ENCODE measurements around the gene MTARC1. TPM values are rescaled to one million over a fixed set of nuclear protein-coding genes. Genes with fewer than 3 reads are reported as not detected.

Gene MTARC1
- total RNA-seq, 1 experiment from 2014 or later = 72.5 TPM

DNA sequence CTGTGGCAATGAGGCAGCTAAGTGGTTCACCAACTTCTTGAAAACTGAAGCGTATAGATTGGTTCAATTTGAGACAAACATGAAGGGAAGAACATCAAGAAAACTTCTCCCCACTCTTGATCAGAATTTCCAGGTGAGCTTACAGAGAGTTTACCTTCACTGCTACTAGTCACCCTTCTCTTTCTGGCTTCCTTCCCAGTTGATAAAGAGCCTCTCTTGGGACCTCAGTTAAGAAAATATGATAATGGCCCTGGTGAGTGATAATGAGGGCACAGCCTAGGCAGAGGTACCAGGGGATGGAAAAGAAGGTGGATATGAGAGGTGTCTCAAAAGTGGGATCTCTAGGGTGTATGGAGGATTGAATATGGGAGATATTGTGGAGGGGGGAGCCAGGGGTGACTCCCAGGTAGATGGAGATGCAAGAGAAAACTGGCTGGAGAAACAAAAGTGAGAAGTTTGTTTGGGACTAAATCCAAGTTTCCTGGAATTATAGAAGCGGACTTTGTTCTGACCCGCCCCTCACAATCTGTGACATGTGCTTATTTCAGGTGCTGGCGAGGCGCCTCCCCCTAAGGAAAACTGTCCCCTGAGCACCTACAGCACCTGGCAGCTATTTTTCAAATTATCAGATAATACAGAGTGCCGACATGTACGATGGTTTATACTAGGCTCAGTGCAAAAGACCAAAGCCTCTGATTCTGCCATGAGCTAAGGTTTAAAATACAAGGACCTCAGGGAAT is 24.9 kb upstream of the MTARC1 start:
- Histone ChIP-seq H3K27ac (no peak overlapping the region), H4K20me1 (ENCODE audit: insufficient read depth) (no peaks in the 10 kb centered on the region), H3K4me2 (no peak overlapping the region), H3K79me2 (ENCODE audit: low read depth) (no peaks in the 10 kb centered on the region), H3F3A (ENCODE audit: insufficient read depth, low read depth) (no peaks in the 10 kb centered on the region), H3K4me1 (replicated peaks; ENCODE audit: insufficient read depth) (no peaks in the 10 kb centered on the region), H3K4me3 (no peak overlapping the region), H3K27me3 (ENCODE audit: insufficient read depth, low read depth) (no peaks in the 10 kb centered on the region), H2AFZ (no peak overlapping the region), H3K9me3 (ENCODE audit: insufficient read depth, low read depth) (no peaks in the 10 kb centered on the region), H3K9me2 (ENCODE audit: insufficient read depth) (no peaks in the 10 kb centered on the region), H3K36me3 (ENCODE audit: low read depth) (no peaks in the 10 kb centered on the region)
- intact Hi-C loops (cut with micrococcal nuclease; ENCODE audit: unreplicated experiment) = no loop called here
- ChIA-PET POLR2A (ENCODE audit: unreplicated experiment) (no interaction called here), CTCF (no interaction called here)
- DNase-seq = no peak
- TF ChIP-seq, protein P1, sequence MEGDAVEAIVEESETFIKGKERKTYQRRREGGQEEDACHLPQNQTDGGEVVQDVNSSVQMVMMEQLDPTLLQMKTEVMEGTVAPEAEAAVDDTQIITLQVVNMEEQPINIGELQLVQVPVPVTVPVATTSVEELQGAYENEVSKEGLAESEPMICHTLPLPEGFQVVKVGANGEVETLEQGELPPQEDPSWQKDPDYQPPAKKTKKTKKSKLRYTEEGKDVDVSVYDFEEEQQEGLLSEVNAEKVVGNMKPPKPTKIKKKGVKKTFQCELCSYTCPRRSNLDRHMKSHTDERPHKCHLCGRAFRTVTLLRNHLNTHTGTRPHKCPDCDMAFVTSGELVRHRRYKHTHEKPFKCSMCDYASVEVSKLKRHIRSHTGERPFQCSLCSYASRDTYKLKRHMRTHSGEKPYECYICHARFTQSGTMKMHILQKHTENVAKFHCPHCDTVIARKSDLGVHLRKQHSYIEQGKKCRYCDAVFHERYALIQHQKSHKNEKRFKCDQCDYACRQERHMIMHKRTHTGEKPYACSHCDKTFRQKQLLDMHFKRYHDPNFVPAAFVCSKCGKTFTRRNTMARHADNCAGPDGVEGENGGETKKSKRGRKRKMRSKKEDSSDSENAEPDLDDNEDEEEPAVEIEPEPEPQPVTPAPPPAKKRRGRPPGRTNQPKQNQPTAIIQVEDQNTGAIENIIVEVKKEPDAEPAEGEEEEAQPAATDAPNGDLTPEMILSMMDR (conservative IDR thresholded peaks at IDR 0.05) = no peak
- TF ChIP-seq EZH2 (IDR thresholded peaks at IDR 0.05; ENCODE audit: low read depth) = no peak
- no TSS peak for BruUV-seq (replicated peaks)

DNA sequence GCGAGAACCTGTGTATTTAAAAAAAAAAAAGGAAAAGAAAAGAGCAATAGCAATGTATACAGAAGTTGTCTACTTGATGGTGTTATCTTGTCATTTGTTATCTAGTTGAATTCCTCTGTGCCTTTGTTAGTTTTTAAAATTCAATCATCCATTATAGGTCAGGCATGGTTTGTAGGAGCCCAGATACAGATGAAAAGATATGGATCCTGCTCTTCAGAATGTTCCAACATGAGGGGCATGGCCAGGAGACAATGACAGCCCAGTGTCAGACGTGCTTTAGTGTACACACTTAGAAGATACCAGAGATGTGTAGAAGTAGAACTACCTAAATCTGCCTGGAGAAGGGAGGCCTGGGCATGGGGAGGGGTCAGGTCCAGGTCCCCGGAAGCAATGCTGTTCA is 22.0 kb upstream of the MTARC1 start:
- no TSS peak for BruUV-seq (replicated peaks)
- intact Hi-C loops (cut with micrococcal nuclease; ENCODE audit: unreplicated experiment) = no loop called here
- TF ChIP-seq EZH2 (IDR thresholded peaks at IDR 0.05; ENCODE audit: low read depth) = no peak
- TF ChIP-seq, protein P1 (conservative IDR thresholded peaks at IDR 0.05) = no peak
- Histone ChIP-seq H3K4me1 (replicated peaks; ENCODE audit: insufficient read depth) (no peaks in the 10 kb centered on the region), H3K9me2 (ENCODE audit: insufficient read depth) (no peaks in the 10 kb centered on the region), H3F3A (ENCODE audit: insufficient read depth, low read depth) (no peaks in the 10 kb centered on the region), H3K36me3 (ENCODE audit: low read depth) (no peaks in the 10 kb centered on the region), H3K27me3 (ENCODE audit: insufficient read depth, low read depth) (no peaks in the 10 kb centered on the region), H3K4me3 (no peak overlapping the region), H3K4me2 (no peak overlapping the region), H4K20me1 (ENCODE audit: insufficient read depth) (no peaks in the 10 kb centered on the region), H3K27ac (no peak overlapping the region), H2AFZ (no peak overlapping the region), H3K79me2 (ENCODE audit: low read depth) (no peaks in the 10 kb centered on the region), H3K9me3 (ENCODE audit: insufficient read depth, low read depth) (no peaks in the 10 kb centered on the region)
- no peak for DNase-seq
- POLR2A ChIA-PET (ENCODE audit: unreplicated experiment) = no interaction called here
- CTCF ChIA-PET = no interaction called here

DNA sequence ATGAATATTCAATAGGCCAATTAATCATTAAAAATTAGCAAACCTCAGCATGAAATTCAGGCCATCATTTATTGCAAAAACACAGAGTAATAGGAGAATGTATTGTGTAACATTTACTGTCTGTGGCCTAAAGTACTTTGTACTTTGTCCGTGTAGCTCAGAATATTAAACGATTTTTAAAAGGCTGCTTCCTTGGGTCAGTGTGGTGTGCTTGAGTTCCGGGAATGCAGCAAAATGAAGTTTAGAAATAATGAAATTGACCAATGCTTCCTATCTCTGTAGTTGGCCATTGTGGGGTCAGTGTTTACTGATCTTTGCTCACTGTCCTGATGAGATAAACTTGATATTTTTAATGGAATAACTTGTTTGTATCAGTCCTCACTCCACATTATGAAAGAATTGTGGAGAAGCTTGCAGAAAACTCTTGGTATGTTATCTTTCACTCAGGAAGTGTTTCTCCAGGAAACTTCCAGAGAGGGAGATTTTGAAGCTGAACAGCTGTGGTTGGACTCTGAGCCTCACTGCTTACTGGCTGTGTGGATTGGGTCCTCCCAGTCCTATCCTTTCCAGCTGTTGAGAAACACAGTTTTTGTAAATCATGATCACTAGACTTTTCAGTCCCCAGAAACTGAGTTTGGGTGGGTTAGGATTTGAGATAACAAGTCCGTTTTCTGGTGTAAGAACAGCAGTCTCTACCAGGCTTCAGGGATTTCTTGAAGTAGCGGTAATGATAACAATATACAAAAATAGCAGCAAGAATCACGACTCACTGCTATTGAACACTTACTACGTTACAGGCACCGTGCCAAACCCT is 19.2 kb upstream of the MTARC1 start:
- H3K36me3 ChIP-seq (ENCODE audit: low read depth) = no peaks in the 10 kb centered on the region
- CTCF ChIA-PET = no interaction called here
- H3K4me2 ChIP-seq = no peak overlapping the region
- BruUV-seq (replicated peaks) = no TSS peak
- H4K20me1 ChIP-seq (ENCODE audit: insufficient read depth) = no peaks in the 10 kb centered on the region
- no peaks in the 10 kb centered on the region for H3F3A ChIP-seq (ENCODE audit: insufficient read depth, low read depth)
- H3K27ac ChIP-seq = no peak overlapping the region
- H3K79me2 ChIP-seq (ENCODE audit: low read depth) = no peaks in the 10 kb centered on the region
- intact Hi-C loops (cut with micrococcal nuclease; ENCODE audit: unreplicated experiment) = no loop called here
- H2AFZ ChIP-seq = no peak overlapping the region
- TF ChIP-seq, protein P1 (conservative IDR thresholded peaks at IDR 0.05) = no peak
- no peaks in the 10 kb centered on the region for H3K4me1 ChIP-seq (replicated peaks; ENCODE audit: insufficient read depth)
- H3K4me3 ChIP-seq = no peak overlapping the region
- no peaks in the 10 kb centered on the region for H3K9me3 ChIP-seq (ENCODE audit: insufficient read depth, low read depth)
- DNase-seq = no peak
- POLR2A ChIA-PET (ENCODE audit: unreplicated experiment) = no interaction called here
- H3K27me3 ChIP-seq (ENCODE audit: insufficient read depth, low read depth) = no peaks in the 10 kb centered on the region
- no peaks in the 10 kb centered on the region for H3K9me2 ChIP-seq (ENCODE audit: insufficient read depth)
